ENCODE data around the gene FOXP1.

- TF ChIP-seq CTCF (IDR thresholded peaks at IDR 0.05; ENCODE audit: control extremely low read depth in 1 of 3, insufficient read depth in 1 of 3, low read depth in 1 of 3, low read length in 3 of 3) (peak in 2 of 3 experiments; percentile 17 to 47; a peak in 2 of 4 replicates), BCL11A (IDR thresholded peaks at IDR 0.05; ENCODE audit: low read depth in 2 of 2, low read length in 2 of 2) (no peak), JUND (IDR thresholded peaks at IDR 0.05; ENCODE audit: low read length) (no peak), GABPA (IDR thresholded peaks at IDR 0.05; ENCODE audit: borderline replicate concordance, insufficient read depth, low read length) (no peak)
These were observed 106.6 kb downstream of the FOXP1 start for GRCh38 chr3:71476950-71477349.

Measured in H1 (cell line).